MCF 10A (cell line): ENCODE data around the gene SPTAN1. TPM values are rescaled to one million over a fixed set of nuclear protein-coding genes. Genes with fewer than 3 reads are reported as not detected.

Source experiments
- BruUV-seq: library from RNA; stranded (reverse); fragments of 400-500 nt; replicated peaks from 2 replicates; lab custom pipeline; 2021; lab: Mats Ljungman, UMichigan
- CTCF ChIA-PET: fragments of 300-600 bp; sonication (Branson Sonifier 250); formaldehyde crosslinking; extraction: SDS; loops from one replicate; lab custom pipeline; 2021; ENCODE audit warnings: antibody characterized with exemption, inconsistent platforms; lab: Yijun Ruan, JAX
- POLR2A ChIA-PET: fragments of 300-600, 350-650 bp; sonication (Branson Sonifier 250); formaldehyde crosslinking; extraction: SDS; loops from one replicate; lab custom pipeline; 2020; ENCODE audit warnings: antibody characterized with exemption, inconsistent platforms; lab: Yijun Ruan, JAX
- DNase-seq: peaks from one replicate; pipeline ENCODE4 v3.0.0-alpha.2; 2018; ENCODE audit not compliant: unreplicated experiment
- H3K27ac Mint-ChIP-seq: one replicate; pipeline ENCODE4 v1.8.0; 2022; ENCODE audit warnings: mild to moderate bottlenecking, low read depth, mixed read lengths; ENCODE audit not compliant: unreplicated experiment
- H3K27me3 Mint-ChIP-seq: one replicate; pipeline ENCODE4 v1.8.0; 2022; ENCODE audit warnings: mixed read lengths; ENCODE audit not compliant: insufficient read depth, unreplicated experiment
- H3K36me3 Mint-ChIP-seq: one replicate; pipeline ENCODE4 v1.8.0; 2022; ENCODE audit warnings: mild to moderate bottlenecking, moderate library complexity, mixed read lengths; ENCODE audit not compliant: insufficient read depth, unreplicated experiment
- H3K4me1 Mint-ChIP-seq: one replicate; pipeline ENCODE4 v1.8.0; 2022; ENCODE audit warnings: mixed read lengths; ENCODE audit not compliant: insufficient read depth, unreplicated experiment
- H3K4me3 Mint-ChIP-seq: one replicate; pipeline ENCODE4 v1.8.0; 2022; ENCODE audit warnings: mild to moderate bottlenecking, moderate library complexity, mixed read lengths; ENCODE audit not compliant: unreplicated experiment
- H3K9me3 Mint-ChIP-seq: one replicate; pipeline ENCODE4 v1.8.0; 2022; ENCODE audit warnings: mixed read lengths; ENCODE audit not compliant: unreplicated experiment
- intact Hi-C: fragments of 100-400 bp; cut with micrococcal nuclease; formaldehyde crosslinking; loops from 2 replicates; pipeline ENCODE4 v1.14.1; 2022
- total RNA-seq: library from RNA; stranded (reverse); gene quantifications from 2 replicates; pipeline ENCODE4 v1.2.3, GENCODE V29; 2022
- TF ChIP-seq, protein P1 (sequence below): fragments of 200-600 bp; IDR thresholded peaks from one replicate; pipeline ENCODE4 v1.8.0; 2022; ENCODE audit warnings: antibody characterized with exemption, mild to moderate bottlenecking; ENCODE audit not compliant: unreplicated experiment

SPTAN1 gene
- total RNA-seq, 1 experiment from 2014 or later: 254 TPM

GRCh38 chr9:128669786-128670185, 117.4 kb downstream of the SPTAN1 start:
- Mint-ChIP-seq H3K36me3 (peaks cover 12% of the 10 kb centered on the region), H3K27me3 (no peaks in the 10 kb centered on the region), H3K4me3 (no peak overlapping the region), H3K9me3 (no peaks in the 10 kb centered on the region), H3K27ac (no peak overlapping the region), H3K4me1 (no peaks in the 10 kb centered on the region)
- POLR2A ChIA-PET: interaction anchor here (1.1 to 1.6 kb wide), 3 partner anchors 8 to 14 kb away, joined by 3 to 4 read pairs (median 4); no protein-coding TSS in a partner anchor
- DNase-seq: no peak
- intact Hi-C loops: no loop called here
- TF ChIP-seq, protein P1, sequence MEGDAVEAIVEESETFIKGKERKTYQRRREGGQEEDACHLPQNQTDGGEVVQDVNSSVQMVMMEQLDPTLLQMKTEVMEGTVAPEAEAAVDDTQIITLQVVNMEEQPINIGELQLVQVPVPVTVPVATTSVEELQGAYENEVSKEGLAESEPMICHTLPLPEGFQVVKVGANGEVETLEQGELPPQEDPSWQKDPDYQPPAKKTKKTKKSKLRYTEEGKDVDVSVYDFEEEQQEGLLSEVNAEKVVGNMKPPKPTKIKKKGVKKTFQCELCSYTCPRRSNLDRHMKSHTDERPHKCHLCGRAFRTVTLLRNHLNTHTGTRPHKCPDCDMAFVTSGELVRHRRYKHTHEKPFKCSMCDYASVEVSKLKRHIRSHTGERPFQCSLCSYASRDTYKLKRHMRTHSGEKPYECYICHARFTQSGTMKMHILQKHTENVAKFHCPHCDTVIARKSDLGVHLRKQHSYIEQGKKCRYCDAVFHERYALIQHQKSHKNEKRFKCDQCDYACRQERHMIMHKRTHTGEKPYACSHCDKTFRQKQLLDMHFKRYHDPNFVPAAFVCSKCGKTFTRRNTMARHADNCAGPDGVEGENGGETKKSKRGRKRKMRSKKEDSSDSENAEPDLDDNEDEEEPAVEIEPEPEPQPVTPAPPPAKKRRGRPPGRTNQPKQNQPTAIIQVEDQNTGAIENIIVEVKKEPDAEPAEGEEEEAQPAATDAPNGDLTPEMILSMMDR: no peak
- CTCF ChIA-PET: interaction anchor here (0.7 to 1.4 kb wide), 2 partner anchors 34 to 55 kb away, joined by 3 to 5 read pairs; no protein-coding TSS in a partner anchor
- no TSS peak for BruUV-seq

GRCh38 chr9:128675382-128675781, 123.0 kb downstream of the SPTAN1 start:
- Mint-ChIP-seq H3K4me3 (no peak overlapping the region), H3K9me3 (no peaks in the 10 kb centered on the region), H3K27ac (no peak overlapping the region), H3K36me3 (peaks cover 16% of the 10 kb centered on the region), H3K4me1 (no peaks in the 10 kb centered on the region), H3K27me3 (no peaks in the 10 kb centered on the region)
- no peak for DNase-seq
- intact Hi-C loops: no loop called here
- TF ChIP-seq, protein P1: no peak
- BruUV-seq: no TSS peak
- POLR2A ChIA-PET: interaction anchor here (1.6 to 4.1 kb wide), 2 partner anchors 9 to 15 kb away, joined by 6 to 20 read pairs; no protein-coding TSS in a partner anchor
- CTCF ChIA-PET: interaction anchor here (0.9 to 1.2 kb wide), 3 partner anchors 40 to 313 kb away, joined by 3 to 5 read pairs (median 3); no protein-coding TSS in a partner anchor

DNA sequence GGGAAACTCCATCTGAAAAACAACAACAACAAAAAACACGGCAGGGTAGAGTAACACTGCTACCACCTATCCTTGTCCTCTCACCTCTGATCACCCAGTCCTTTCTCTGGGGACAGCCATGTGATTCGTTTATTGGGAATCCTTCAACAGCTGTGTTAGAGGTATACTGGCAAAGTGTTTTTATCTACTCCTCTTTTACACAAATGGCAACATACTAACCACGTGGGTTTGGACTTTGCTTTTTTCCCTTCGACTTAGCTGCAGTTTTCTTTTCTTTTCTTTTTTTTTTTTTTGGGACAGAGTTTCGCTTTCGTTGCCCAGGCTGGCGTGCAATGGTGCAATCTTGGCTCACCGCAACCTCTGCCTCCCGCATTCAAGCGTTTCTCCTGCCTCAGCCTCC, 125.4 kb downstream of the SPTAN1 start:
- intact Hi-C loops: no loop called here
- H3K9me3 Mint-ChIP-seq: no peaks in the 10 kb centered on the region
- no peaks in the 10 kb centered on the region for H3K27me3 Mint-ChIP-seq
- no peak overlapping the region for H3K27ac Mint-ChIP-seq
- POLR2A ChIA-PET: interaction anchor here (0.8 to 1.0 kb wide), 2 partner anchors 10 to 11 kb away, joined by 3 read pairs; partner anchors contain the start of gene SET
- no peak for DNase-seq
- CTCF ChIA-PET: interaction anchor here (0.6 to 0.7 kb wide), 4 partner anchors 8 to 318 kb away, joined by 3 to 4 read pairs (median 4); no protein-coding TSS in a partner anchor
- H3K4me3 Mint-ChIP-seq: no peak overlapping the region
- BruUV-seq: no TSS peak
- peaks cover 24% of the 10 kb centered on the region for H3K36me3 Mint-ChIP-seq
- TF ChIP-seq, protein P1: no peak
- H3K4me1 Mint-ChIP-seq: peaks cover under 1% of the 10 kb centered on the region

Other genes with a start within 250 kb of the SPTAN1 start
- 36.1 and 37.6 TPM in 2 replicates for gene TRUB2, start 230.1 kb upstream of the SPTAN1 start, total RNA-seq
- gene COQ4, start 229.7 kb upstream of the SPTAN1 start, total RNA-seq: 57.1 and 58.9 TPM in 2 replicates
- 17.0 and 18.8 TPM in 2 replicates for gene SLC27A4, start 212.1 kb upstream of the SPTAN1 start, total RNA-seq
- gene URM1, start 181.2 kb upstream of the SPTAN1 start, total RNA-seq: 56.8 and 57.7 TPM in 2 replicates
- gene CERCAM, start 131.7 kb upstream of the SPTAN1 start, total RNA-seq: 2.3 and 4.1 TPM in 2 replicates
- gene ODF2, start 96.6 kb upstream of the SPTAN1 start, total RNA-seq: 34.4 and 37.3 TPM in 2 replicates
- gene GLE1, start 47.9 kb upstream of the SPTAN1 start, total RNA-seq: 34.1 TPM in 2 replicates
- gene DYNC2I2, start 104.3 kb downstream of the SPTAN1 start, total RNA-seq: 31.7 and 43.7 TPM in 2 replicates
- gene SET, start 136.6 kb downstream of the SPTAN1 start, total RNA-seq: 512 and 563 TPM in 2 replicates
- gene PKN3, start 149.9 kb downstream of the SPTAN1 start, total RNA-seq: 1.1 TPM in 2 replicates
- 22.1 and 22.9 TPM in 2 replicates for gene ZDHHC12, start 171.5 kb downstream of the SPTAN1 start, total RNA-seq
- 19.5 and 26.6 TPM in 2 replicates for gene ZER1, start 219.3 kb downstream of the SPTAN1 start, total RNA-seq
- gene TBC1D13, start 234.7 kb downstream of the SPTAN1 start, total RNA-seq: 10.9 and 13.8 TPM in 2 replicates